K562 treated with DMSO at 1 percent for 4 hours (cell line): ENCODE data around the gene CGB3. TPM values are rescaled to one million over a fixed set of nuclear protein-coding genes. Genes with fewer than 3 reads are reported as not detected.

Experiments used
- total RNA-seq: library from RNA; unstranded; fragments of 300-600 nt; gene quantifications from 2 replicates; pipeline ENCODE4 v1.2.3, GENCODE V29; 2022; ENCODE audit not compliant: insufficient read depth

CGB3 gene
- total RNA-seq, result not detected in 2 replicates

DNA sequence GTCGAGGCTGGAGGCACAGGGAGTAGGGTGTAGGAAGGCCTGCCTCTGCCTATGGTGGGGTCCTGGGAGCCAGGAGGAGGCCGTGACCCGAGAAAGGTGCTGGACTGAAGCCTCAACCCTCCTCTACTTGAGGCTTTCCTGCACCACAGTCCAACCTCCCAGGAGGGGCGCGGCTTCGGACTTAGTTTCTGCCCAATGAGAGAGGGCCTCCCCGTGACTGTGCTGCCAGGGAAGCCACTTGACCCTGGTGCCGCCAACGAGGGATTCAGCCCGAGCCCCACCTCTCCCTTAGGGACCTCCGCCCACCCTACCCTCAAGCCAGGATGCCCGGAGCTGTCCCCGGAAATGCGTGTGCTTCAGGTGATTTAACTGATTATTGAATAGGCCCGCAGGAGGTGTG, at the start of gene CGB3:
Gene CGB3 (minus strand): TSS at position 101 of the 400 bp plus-strand sequence. CDS start 362 bp downstream, outside the sequence.

DNA sequence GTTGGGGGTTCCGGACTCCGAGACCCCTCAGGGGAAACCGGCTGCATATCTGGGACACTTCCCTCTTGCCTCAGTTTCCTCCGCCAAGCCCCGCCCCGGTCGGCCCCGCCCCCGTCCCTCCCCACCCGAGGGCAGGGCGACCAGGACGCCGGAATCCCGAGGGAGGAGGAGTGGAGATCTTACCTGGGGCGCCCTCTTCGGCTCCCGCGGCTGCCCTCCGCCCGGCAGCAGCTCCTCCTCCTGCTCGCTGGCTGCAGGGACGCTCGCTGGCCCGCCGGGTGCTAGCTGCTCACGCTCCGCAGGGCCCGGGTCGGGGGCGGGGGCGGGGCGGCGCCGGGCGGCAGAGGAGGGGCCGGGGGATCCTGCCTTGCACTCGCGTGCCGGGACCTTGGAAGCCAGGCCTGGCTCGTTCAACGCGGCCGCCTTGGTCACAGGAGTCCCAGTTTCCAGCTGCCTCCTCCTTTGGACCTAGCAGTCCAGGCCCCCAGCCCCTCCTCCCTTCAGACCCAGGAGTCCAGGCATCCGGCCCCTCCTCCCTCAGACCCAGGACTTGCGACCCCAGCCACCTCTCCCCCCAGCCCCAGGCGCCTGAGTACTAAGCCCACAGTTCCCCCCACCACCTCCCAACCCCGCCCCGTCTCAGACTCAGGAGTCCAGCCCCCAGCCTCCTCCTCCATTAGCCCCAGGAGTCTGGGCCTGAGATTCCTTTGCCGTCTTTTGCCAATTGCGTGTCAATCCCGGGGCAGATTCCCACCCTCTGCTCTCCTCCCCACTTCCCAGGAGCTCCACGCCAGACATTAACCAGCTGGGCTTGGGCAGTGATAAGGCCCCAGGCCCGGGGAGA, 40.9 kb upstream of the CGB3 start, which contains the start of gene NTF4:
Gene NTF4 (minus strand): TSS at position 51 of the 844 bp plus-strand sequence. CDS start 2,821 bp downstream, outside the sequence.

DNA sequence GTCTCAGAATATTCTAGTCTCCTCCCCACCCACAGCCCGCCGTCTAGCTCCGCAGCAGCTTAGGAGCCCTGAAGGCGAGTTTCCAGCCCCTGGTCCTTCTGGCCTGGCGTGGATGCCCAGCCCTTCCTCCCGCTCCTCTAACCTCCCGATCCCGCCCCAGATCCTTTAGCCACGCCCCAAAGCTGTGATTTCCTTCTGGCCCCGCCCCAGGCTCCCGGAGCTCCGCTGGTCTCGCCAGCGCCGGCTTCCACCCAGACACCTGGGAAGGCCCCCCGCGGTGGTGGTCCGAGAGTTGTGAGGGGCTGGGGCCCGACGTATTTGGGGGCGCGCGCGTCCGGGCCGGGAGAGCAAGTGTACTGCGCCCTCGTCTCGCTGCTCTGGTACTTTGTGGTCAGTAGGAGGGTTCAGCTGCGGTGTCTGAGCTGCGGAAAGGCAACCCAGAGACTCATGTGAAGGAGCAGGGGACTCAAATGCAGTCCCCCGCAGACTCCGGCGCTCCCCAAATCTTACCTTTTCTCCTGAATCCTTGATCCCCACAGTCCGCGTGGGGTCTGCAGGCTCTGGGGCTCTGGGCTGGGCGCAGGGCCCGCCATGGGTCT, 33.6 kb upstream of the CGB3 start, which contains the start of gene CGB7:
Gene CGB7 (minus strand): TSS at position 114 of the 599 bp plus-strand sequence. CDS start 2,374 bp downstream, outside the sequence.

GRCh38 chr19:49049011-49049410, 24.9 kb upstream of the CGB3 start, which contains the start of gene CGB8:
TSS of gene CGB8 (minus strand) at chr19:49049111. CDS start at chr19:49048739, 372 bp downstream.

DNA sequence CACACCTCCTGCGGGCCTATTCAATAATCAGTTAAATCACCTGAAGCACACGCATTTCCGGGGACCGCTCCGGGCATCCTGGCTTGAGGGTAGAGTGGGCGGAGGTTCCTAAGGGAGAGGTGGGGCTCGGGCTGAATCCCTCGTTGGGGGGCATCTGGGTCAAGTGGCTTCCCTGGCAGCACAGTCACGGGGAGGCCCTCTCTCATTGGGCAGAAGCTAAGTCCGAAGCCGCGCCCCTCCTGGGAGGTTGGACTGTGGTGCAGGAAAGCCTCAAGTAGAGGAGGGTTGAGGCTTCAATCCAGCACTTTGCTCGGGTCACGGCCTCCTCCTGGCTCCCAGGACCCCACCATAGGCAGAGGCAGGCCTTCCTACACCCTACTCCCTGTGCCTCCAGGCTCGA, 19.4 kb upstream of the CGB3 start, which contains the start of gene CGB5:
Gene CGB5 (plus strand): TSS at position 301 of the 400 bp plus-strand sequence. CDS start 362 bp downstream, outside the sequence.

DNA sequence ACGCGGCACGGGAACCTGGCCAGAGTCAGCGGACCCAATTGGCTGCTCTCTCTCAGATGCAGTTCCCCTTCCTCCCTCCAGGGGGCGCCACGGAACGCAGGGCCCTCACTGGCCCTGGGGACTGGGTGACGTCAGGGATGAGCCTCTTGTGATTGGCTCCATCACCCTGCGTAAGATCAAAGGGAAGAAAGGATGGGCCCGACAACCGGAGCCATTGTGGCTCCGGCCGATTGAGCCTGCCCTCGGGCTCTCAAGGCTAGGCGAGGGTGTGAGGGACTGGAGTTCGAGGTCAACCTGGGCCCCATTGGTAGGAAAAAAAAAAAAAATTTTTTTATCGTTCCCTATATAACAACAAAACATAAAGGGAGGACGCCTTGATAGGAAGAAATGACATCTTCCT, 12.7 kb upstream of the CGB3 start, which contains the start of gene CGB1:
Gene CGB1 (minus strand): TSS at position 81 of the 400 bp plus-strand sequence. CDS start 184 bp downstream, outside the sequence.

DNA sequence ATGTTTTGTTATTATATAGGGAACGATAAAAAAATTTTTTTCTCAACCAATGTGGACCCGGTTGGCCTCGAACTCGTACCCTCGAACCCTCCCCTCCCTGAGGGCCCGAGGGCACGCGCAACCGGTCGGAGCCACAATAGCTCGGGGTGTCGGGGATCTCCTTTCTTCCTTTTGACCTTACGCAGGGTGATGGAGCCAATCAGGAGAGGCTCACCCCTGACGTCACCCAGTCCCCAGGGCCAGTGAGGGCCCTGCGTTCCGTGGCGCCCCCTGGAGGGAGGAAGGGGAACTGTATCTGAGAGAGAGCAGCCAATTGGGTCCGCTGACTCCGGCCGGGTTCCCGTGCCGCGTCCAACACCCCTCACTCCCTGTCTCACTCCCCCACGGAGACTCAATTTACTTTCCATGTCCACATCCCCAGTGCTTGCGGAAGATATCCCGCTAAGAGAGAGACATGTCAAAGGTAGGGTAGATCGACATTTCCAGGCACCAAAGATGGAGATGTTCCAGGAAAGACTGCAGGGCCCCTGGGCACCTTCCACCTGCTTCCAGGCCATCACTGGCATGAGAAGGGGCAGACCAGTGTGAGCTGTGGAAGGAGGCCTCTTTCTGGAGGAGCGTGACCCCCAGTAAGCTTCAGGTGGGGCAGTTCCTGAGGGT, 7.6 kb upstream of the CGB3 start, which contains the start of gene CGB2:
Gene CGB2 (plus strand): TSS at position 249 of the 660 bp plus-strand sequence. CDS start 206 bp downstream, at position 455.

DNA sequence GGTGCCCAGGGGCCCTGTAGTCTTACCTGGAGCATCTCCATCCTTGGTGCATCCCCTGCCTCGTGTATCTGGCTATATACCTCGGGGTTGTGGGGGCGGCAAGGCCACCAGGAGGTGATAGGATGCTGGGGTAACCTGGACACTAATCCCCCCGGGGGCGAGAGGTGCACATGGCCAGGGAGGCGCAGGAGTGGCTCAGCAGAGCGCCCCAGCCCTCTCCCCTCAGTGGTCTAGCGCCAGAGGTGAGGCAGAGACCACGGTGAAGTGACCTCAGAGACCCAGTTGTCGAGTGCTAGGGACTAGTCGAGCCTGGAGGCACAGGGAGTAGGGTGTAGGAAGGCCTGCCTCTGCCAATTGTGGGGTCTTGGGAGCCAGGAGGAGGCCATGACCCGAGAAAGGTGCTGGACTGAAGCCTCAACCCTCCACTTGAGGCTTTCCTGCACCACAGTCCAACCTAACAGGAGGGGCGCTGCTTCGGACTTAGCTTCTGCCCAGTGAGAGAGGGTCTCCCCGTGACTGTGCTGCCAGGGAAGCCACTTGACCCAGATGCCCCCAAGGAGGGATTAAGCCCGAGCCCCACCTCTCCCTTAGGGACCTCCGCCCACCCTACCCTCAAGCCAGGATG, 7.0 kb downstream of the CGB3 start, which contains the start of gene LHB:
Gene LHB (minus strand): TSS at position 51 of the 625 bp plus-strand sequence. CDS start 10 bp downstream, at position 41.

GRCh38 chr19:48993175-48994034, 30.7 kb downstream of the CGB3 start, which contains the start of the genes GYS1 and RUVBL2:
TSS of gene GYS1 (minus strand) at chr19:48993309. CDS start at chr19:48993112, 197 bp downstream.
TSS of gene RUVBL2 (plus strand) at chr19:48993887. CDS start at chr19:48993912, 25 bp downstream.

Other genes with a start within 250 kb of the CGB3 start
- 68.9 and 69.1 TPM in 2 replicates for gene BCAT2, start 213.3 kb downstream of the CGB3 start, total RNA-seq
- gene HSD17B14, start 187.8 kb downstream of the CGB3 start, total RNA-seq, result not detected in 2 replicates
- gene PLEKHA4, start 155.7 kb downstream of the CGB3 start, total RNA-seq, result 17.1 and 25.9 TPM in 2 replicates
- gene PPP1R15A, start 151.9 kb downstream of the CGB3 start, total RNA-seq, result 85.0 and 106 TPM in 2 replicates
- not detected in 2 replicates for gene TULP2, start 125.6 kb downstream of the CGB3 start, total RNA-seq
- 279 and 316 TPM in 2 replicates for gene NUCB1, start 124.0 kb downstream of the CGB3 start, total RNA-seq
- 2.6 and 6.7 TPM in 2 replicates for gene DHDH, start 90.6 kb downstream of the CGB3 start, total RNA-seq
- 90.6 and 152 TPM in 2 replicates for gene BAX, start 69.5 kb downstream of the CGB3 start, total RNA-seq
- gene FTL, start 59.0 kb downstream of the CGB3 start, total RNA-seq, result 5,415 and 5,880 TPM in 2 replicates
- 18.0 and 22.2 TPM in 2 replicates for gene GYS1, start 31.0 kb downstream of the CGB3 start, total RNA-seq
- 219 and 288 TPM in 2 replicates for gene RUVBL2, start 30.4 kb downstream of the CGB3 start, total RNA-seq
- not detected in 2 replicates for gene LHB, start 7.2 kb downstream of the CGB3 start, total RNA-seq
- gene CGB2, start 7.6 kb upstream of the CGB3 start, total RNA-seq, result not detected in 2 replicates
- gene CGB1, start 12.6 kb upstream of the CGB3 start, total RNA-seq, result not detected in 2 replicates
- not detected in 2 replicates for gene CGB5, start 19.5 kb upstream of the CGB3 start, total RNA-seq
- gene CGB8, start 24.8 kb upstream of the CGB3 start, total RNA-seq, result not detected in 2 replicates
- not detected in 2 replicates for gene CGB7, start 33.4 kb upstream of the CGB3 start, total RNA-seq
- gene NTF4, start 40.5 kb upstream of the CGB3 start, total RNA-seq, result not detected in 2 replicates
- not detected in 2 replicates for gene KCNA7, start 48.4 kb upstream of the CGB3 start, total RNA-seq
- 143 and 183 TPM in 2 replicates for gene SNRNP70, start 61.1 kb upstream of the CGB3 start, total RNA-seq
- gene LIN7B, start 90.0 kb upstream of the CGB3 start, total RNA-seq, result 8.9 and 15.5 TPM in 2 replicates
- gene C19orf73, start 94.8 kb upstream of the CGB3 start, total RNA-seq, result not detected in 2 replicates
- 17.3 and 23.0 TPM in 2 replicates for gene PPFIA3, start 95.2 kb upstream of the CGB3 start, total RNA-seq
- 5.1 and 5.8 TPM in 2 replicates for gene HRC, start 131.1 kb upstream of the CGB3 start, total RNA-seq
- gene TRPM4, start 133.5 kb upstream of the CGB3 start, total RNA-seq, result 12.7 and 14.0 TPM in 2 replicates